GM12865 (cell line): ENCODE measurements around the gene FHL3.

ENCODE experiments used
- DNase-seq: peaks from one replicate; pipeline ENCODE4 v3.0.0; 2010; ENCODE audit warnings: low read depth
- H3K4me3 ChIP-seq: 2 replicates; pipeline ENCODE4 v1.5.1; 2011; ENCODE audit warnings: mild to moderate bottlenecking, low read depth, low read length, control low read depth
- CTCF ChIP-seq: IDR thresholded peaks from 2 replicates; pipeline ENCODE4 v1.5.1; 2011; ENCODE audit warnings: low read length, control low read depth, low read depth, inconsistent platforms; ENCODE audit not compliant: insufficient read depth; ENCODE audit errors: missing control alignments

FHL3 gene

GRCh38 chr1:38046884-38047602 is 41.7 kb upstream of the FHL3 start:
- peak overlapping the region; percentile 71 for H3K4me3 ChIP-seq
- TF ChIP-seq CTCF = no peak
- peak; percentile 90 for DNase-seq

- TF ChIP-seq CTCF = no peak
- no peak for DNase-seq
- H3K4me3 ChIP-seq = peak within 1 kb of the TSS; percentile 71
These were observed 41.1 kb upstream of the FHL3 start, which contains the start of gene POU3F1 for GRCh38 chr1:38046333-38046883. POU3F1 (minus strand) TSS chr1:38046793; CDS start chr1:38046743, 50 bp downstream.

- no peak for TF ChIP-seq CTCF
- H3K4me3 ChIP-seq = no peak overlapping the region
- no peak for DNase-seq
These were observed 40.4 kb upstream of the FHL3 start for GRCh38 chr1:38045401-38046332.

- no peak for DNase-seq
- TF ChIP-seq CTCF = no peak
- peak overlapping the region; percentile 41 for H3K4me3 ChIP-seq
These were observed 39.2 kb upstream of the FHL3 start for GRCh38 chr1:38044221-38045215.

GRCh38 chr1:38043036-38043747 is 37.9 kb upstream of the FHL3 start:
- no peak for TF ChIP-seq CTCF
- DNase-seq = no peak
- H3K4me3 ChIP-seq = no peak overlapping the region
